GM21737 (cell line): ENCODE data around the gene N4BP2.

Experiments used
- ATAC-seq: cut with Tn5 transposase; IDR thresholded peaks from one replicate; pipeline ENCODE4 v1.9.1; 2021; ENCODE audit warnings: mild to moderate bottlenecking, moderate library complexity; ENCODE audit not compliant: unreplicated experiment

N4BP2 gene

DNA sequence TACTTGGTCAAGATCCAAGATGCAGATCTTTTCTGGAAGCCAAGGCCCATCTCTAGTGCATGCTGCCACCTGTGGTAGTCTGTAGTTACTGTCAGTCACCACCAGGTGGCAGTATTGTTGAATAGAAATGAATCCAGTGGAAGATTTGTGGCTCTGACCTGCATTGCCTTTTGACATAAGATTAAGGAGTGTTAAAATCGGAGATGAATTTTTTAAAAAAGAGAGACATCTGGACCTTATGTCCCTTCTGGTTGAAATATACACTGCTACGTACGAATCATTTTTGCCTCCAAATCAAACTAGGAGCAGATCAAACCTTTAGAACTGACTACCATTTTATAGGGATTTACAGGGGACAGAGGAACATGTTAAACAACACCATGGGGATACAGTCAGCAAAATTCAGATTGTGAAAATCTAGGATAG, 93.3 kb downstream of the N4BP2 start:
- no peak for ATAC-seq

DNA sequence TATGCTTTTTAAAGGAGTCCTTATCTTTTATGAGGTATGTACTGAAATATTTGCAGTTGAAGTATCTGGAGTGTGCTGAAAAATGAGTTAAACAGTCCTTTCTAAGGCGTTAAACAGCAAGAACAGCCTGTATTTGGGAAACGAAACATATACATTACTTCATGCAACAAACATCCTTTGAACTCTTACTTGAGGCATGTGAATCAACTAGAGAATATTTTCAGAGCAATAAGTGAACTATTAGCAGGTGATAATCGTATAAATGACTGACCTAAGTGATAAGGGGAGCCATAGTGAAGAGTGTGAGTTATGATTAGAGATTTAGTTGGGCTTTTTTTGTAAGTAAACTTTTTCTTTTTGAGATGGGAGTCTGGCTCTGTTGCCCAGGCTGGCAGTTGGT, 94.3 kb downstream of the N4BP2 start:
- no peak for ATAC-seq

DNA sequence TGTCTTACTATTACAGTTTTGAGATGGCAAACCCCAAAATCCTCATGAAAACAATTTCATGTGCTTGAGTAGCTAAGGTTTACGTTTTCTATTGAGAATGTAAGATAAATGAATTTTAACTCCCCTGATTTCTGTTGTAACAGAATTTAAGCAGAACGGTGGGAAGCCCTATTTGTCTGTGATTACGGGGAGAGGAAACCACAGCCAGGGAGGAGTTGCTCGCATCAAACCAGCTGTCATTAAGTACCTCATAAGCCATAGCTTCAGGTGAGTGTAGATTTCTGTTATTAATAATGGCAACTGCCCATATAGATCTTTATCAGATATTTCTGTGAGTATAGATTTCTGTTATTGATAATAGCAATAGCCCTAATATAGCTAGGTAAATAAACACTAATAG, 96.0 kb downstream of the N4BP2 start:
- no peak for ATAC-seq

DNA sequence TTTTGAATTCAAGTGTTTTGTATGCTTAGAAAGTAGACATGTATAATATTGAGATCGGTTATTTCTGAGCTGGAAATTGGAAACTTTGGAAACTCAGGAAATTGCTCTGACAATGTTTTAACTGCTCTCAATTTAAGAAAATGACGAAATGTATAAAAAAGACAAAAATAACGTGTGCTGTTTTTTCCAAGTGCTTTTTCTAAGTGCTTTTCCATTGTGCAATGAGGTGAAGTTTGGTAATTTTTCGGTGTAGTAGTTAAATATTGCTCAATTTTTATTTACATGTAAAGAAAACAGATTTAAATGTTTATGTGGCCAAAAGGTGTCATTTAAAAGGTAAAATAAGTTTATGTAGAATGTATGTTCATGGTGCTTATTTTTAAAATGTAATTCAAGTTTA, 100.8 kb downstream of the N4BP2 start:
- ATAC-seq = no peak

DNA sequence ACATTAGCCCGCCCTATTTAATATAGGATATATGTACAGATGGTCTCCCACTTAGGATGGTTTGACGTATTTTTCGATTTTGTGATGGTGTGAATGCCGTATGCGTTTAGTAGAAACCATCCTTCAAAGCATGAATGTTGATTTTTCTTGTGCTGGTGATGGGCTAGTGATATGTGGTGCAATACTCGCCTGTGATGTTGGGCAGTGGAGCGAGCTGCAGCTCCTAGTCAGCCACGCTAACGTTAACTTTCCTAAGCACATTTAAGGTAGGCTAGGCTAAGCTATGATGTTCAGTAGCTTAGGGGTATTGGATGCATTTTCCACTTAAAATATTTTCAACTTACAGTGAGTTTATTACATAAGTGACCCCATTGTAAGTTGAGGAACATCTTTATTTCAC, 103.6 kb downstream of the N4BP2 start:
- no peak for ATAC-seq

DNA sequence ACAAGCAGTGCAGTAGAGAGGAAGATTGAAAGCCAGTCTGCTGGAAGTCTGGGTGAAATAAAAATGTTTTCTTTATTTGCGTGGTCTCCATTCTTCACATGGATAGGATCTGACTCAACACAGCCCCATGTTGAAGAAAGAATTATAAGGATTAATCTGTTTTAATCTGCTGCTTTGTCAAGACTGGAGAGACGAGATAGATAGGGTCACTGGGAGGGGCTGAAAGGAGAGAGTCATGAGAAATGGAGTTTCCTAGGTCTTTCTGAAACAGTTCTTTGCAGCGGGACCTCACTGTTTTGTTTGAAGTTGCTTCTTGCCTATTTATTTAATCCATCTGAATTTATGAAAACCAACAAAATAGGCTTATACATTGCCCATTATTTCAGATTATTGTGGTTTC, 107.8 kb downstream of the N4BP2 start:
- ATAC-seq = no peak

DNA sequence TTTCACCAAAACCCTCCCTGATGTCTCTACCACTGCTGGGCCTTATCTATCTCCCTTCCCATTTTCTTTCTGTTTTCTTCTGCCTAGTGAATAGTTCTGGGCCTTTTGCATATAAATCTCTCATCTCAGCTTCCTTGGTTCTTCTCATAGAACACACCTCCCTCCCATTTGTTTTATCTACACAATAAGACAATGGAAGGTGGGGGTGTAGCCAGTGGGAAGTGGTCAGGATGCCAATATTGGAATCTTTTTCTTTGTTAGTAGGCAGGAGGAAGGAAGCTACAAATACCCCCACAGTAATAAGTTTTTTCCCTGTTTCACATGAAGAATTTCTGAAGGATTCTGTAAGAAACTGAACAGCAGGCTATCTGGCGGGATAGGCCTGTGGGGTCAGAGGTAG, 109.3 kb downstream of the N4BP2 start:
- no peak for ATAC-seq

DNA sequence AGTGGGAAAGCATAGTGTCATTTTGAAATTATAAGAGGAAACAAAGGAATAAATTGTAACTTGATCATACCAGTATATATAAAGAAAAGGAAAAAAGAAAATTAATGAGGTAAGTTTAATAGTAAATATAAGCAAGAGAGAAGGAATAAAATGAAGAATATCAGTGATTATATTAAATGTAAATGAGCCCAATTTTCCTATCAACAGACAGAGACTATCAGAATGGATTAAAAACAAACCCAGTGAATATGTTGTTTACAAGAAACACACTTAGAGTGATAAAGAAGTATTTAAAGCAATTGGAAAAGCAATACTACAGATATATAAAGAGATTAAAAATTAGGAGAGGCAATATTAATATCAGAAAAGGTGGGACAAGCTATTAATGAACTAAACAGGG, 111.4 kb downstream of the N4BP2 start:
- no peak for ATAC-seq

DNA sequence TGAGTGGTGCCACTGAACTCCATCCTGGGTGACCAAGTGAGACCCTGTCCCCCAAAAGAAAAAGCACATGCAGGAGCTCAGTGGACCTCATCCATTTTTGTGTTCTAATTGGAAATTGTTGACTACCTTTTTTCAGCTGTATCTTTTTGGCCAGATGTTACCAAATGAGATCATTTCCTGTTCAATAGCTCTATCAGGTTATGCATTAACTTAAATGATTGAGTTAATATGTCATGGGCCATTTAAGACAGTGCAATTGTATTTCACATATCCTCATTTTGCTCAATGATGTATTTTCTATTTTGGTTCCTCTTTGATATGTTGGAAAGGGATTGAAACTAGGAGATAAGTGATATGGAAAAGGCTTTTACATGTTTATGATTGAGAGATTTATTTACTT, 113.9 kb downstream of the N4BP2 start:
- no peak for ATAC-seq

DNA sequence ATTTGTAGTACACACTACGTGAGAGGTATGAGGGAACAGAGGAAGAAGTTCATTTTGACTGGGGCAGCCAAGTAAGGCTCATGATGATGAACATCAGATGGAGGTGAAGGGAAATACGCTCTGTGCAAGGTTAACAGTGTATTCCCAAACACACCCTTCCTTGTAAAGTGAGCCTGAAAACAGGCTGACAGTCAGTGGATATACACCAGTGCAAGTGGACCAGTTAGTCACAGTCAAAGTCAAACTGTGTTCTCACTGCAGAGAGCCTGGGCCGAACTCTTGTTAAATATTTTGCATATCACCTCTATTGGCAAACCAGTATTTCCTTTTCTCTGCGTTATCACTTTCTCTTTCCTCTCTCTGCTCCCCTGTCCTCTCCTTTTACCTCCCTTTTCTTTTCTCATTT, 116.8 kb downstream of the N4BP2 start:
- peak; percentile 73 for ATAC-seq

DNA sequence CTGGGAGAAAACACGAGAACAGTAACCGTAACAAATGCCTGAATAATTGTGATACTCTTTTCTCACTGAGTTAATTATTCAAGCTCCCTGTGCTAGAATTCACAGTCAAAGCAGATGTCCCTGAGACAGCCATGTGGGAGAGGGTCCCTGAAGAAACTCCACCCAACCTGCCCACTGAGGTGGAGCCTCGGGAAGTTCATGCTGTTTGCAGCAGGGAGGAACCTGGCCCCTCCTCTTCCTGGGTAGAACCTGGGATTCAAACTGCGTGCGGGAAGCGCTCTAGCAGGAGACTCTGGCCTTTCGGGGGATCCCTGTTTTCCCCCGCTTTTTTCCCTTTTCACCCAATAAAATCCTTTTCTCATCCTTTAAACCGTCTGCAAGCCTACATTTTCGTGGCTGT, 120.0 kb downstream of the N4BP2 start:
- ATAC-seq = no peak

DNA sequence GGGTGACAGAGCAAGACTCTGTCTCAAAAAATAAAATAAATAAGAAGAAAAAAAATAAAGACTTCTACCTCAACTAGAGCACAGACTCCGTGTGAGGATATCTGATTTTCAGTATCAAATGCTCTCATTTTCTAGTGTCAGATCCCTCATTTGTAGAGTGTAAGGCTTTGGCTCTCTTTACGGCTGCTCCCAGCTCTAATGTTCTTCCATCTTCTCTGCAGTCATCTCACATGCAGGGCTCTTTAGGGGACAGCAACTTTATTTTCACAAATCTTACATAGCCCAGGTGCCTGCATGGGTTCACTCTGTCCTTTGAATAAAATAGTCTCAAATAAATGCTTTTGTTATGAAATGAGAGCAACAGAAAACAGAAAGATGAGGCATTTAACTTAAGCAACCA, 120.9 kb downstream of the N4BP2 start:
- ATAC-seq = no peak

DNA sequence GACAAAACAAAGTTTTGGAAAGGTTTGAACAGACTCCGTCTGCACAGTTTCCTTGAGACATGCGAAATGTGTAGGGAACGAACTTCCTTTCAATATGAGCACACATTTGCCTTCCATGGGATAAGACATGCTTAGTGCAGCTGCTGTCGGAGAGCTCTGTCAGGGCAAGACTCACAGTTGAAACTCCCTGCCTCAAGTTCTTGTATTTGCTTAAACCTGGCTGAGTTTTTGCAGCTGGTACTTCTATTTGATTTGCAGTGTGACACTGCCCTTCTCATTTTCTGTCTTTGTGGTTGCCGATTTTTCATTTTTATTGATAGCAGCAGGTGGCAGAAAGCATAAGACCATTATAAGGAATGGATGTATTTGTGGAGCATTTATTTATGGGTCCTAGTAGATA, 122.0 kb downstream of the N4BP2 start:
- no peak for ATAC-seq

DNA sequence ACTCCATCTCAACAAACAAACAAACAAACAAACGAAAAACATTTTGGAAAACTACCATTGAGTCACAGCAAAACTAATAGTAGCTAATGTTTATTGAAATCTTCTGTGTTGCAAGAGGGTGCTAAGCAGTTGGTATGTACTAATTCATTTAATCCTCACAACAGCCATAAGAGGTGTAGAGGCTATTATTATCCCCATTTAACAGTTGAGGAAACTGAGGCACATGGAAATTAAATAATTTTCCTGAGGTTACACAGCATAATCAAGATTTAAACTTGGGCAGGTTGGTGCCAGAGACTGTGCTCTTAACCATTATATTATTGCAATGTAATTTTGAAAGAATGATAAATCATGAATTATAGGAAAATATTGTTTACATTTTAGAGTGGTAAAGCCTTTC, 122.7 kb downstream of the N4BP2 start:
- ATAC-seq = no peak

DNA sequence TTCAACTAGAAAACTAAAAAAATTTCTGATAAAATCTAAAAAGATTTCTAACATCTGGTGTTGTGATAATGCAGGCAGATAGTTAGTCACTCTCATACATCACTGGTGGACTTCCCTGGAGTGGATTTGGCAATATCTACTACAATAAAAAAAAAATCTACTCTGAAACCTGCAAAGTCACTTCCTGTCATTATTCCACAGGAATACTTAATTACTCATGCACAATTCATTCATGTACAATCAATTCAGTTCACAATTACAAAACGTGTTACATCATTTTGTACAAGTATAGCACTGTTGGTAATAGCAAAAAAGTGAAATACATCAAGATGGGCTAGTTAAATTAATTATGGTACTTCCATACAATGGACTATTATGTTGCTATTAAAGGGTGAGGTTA, 123.7 kb downstream of the N4BP2 start:
- ATAC-seq = no peak

DNA sequence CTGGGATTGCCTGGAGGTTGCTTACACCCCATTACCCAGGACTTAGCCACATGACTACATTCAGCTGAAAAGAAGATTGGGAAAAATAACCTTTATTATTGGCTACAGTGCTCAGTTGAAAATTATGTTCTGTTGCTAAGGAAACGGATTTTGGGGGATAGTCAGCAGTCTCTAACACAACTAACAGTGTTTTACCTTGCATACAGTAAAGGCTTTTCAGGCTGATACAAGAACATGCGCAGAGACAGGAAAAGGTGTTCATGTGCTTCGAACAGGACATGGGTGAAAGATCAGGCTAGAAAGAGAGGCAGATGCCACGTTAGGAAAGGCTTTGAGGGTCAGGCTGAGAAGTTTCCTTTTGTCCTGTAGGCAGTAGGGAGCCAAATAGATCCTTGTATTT, 125.4 kb downstream of the N4BP2 start:
- ATAC-seq = no peak

DNA sequence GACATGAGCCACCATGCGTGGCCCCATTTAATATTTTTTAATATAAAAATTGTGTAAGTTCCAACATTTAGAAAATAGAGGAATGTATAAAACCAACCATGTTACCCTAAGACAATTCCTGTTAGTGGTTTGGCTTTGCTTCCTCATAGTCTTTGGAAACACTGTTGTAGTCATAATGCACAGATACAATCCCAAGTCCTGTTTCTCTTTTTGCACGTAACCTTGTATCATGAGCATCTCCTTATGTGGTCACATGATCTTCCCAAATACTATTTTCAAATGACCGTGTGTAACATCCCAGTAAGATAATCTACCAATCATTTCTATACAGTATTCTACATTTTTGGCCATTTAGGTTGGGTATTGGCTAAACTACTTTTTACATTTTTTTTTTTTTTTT, 126.3 kb downstream of the N4BP2 start:
- ATAC-seq = no peak

DNA sequence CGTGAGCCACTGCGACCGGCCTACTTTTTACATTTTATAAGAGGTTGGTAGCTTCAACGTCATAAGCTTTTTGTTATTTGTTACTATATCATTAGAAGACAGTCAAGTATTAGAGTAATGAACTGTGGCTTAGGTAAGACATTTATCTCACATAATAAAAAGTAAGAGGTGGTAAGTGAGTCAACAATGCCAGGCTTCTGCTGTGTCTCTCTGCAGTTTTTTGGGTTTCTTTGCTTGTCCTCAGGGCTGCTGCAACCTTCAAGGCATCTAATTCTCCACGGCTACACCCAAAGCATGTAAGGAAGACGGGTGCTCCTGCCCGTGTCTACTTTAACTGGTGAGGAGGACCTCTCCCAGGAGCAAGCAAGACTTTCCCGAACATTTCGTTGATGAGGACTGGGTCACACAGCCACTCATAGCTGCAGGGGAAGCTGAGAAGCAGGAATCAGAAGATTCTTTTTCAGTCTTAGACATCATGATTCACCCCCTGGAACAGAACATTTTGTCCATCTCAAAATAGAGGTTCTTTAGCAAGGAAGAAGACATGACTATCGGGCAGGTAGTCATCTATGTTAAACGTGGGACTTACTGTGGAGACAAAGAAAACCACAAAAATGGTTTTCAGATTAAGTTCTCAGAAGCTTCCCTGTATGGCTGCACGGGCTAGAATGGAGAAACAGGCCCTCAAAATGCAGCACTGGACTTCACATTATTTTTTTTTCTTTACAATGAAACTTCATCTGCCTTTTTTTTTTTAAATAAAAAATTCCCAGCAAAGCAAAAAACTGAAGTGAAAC, 127.2 kb downstream of the N4BP2 start:
- no peak for ATAC-seq

DNA sequence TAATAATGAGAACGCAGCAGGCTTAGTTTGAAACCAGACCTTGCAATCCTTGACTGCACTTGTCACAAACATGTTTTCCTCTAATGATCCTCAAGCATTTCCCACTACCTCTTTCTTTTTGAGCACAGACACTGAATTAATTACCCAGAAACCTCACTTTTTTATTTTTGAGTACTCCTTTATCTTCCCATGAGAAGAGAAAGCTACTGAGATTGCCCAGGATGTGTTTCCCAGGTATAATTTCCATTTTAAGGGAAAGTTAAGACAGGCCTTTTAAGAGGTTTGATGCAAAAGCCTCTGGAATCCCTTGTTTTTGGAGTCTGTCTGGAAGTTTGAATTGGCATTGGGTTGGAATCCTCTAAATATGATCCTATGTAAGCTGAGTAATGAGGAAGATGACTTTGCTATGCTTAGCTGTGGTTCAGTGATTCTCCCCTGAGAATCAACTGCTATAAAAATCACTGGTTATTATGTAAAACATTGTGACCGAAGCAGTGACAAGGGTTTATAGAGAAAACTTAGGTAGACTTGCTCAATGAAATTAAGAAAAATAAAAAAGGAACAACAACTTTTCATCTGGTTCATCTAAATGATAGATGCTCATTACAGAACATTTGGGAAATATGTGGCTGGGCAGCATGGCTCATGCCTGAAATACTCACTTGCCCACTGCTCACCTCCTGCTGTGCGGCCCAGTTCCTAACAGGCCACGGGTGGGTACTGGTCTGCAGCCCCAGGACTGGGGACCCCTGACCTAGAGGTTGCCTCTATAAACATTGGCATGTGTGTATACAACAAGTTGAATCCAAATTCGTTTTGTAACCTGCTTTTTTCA, 129.4 kb downstream of the N4BP2 start:
- peak; percentile 45 for ATAC-seq

DNA sequence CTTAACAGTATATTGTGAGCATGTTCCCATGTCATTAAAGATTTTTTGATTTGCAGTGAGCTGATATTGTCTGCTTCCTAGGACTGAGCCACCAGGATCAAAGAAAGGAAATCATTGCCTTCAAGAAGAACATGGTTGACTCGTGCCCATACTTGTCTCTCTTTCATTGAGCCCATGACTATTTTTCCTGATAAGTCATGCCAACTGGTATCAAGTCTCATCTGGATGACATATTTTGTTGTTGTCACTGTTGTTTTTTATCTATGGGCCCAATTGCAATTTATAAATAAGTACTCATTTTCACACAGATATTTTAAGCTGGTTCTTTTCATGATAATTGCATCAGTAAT, 130.0 kb downstream of the N4BP2 start:
- ATAC-seq = no peak

DNA sequence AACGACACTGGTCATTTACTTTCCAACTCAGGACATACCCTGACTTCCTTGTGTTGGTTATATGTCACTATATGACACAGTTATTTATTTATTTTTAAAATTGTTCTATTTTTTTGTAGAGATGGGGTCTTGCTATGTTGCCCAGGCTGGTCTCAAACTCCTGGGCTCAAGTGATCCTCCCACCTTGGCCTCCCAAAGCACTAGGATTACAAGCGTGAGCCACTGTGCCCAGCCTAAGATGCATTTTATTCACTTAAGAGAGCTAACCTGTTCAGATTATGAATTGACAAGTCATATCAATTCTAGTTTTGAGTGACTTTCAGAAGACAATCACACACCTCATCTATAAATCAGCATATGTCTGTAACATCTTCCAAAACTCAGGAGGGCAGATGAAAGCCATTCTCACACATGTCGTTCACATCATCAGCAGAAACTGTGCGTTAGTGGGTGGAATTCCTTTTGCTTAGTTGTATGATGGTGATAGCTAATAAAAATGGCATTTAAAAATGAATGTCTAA, 130.8 kb downstream of the N4BP2 start:
- no peak for ATAC-seq

DNA sequence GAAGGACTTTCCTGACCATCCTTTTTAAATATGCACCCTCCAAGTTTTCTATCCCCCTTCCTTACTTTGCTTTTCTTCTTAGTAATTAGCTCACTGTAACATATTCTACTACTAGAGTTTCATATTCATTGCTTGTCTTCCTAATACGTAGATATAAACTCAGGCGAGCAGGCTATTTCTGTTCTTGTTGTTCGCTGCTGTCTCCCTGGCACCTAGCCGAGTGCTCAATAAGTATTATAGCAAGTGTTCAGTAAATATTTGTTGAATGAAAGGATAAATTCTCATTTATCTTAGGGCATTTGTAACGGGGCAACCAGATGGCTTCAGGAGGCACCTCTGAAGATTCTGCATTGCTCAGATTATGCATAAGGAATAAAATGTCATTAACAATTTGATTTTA, 133.4 kb downstream of the N4BP2 start:
- no peak for ATAC-seq
